ENCODE results near the gene MRPL18.

DNA sequence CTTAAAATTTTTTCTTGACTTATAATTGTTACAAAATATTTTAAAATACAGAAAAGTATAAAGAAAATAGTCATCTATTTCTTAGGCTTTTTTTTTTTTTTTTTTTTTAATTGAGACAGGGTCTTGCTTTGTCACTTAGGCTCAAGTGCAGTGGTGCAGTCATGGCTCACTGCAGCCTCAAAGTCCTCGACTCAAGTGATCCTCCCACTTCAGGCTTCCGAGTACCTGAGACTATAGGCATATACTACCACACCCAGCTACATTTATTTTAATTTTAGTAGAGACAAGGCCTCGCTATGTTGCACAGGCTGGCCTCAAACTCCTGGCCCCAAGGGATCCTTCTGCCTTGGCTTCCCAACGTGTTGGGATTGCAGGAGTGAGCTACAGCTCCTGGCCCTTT is 33.8 kb upstream of the MRPL18 start:
- TF ChIP-seq, protein P1, sequence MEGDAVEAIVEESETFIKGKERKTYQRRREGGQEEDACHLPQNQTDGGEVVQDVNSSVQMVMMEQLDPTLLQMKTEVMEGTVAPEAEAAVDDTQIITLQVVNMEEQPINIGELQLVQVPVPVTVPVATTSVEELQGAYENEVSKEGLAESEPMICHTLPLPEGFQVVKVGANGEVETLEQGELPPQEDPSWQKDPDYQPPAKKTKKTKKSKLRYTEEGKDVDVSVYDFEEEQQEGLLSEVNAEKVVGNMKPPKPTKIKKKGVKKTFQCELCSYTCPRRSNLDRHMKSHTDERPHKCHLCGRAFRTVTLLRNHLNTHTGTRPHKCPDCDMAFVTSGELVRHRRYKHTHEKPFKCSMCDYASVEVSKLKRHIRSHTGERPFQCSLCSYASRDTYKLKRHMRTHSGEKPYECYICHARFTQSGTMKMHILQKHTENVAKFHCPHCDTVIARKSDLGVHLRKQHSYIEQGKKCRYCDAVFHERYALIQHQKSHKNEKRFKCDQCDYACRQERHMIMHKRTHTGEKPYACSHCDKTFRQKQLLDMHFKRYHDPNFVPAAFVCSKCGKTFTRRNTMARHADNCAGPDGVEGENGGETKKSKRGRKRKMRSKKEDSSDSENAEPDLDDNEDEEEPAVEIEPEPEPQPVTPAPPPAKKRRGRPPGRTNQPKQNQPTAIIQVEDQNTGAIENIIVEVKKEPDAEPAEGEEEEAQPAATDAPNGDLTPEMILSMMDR (IDR thresholded peaks at IDR 0.05; ENCODE audit: insufficient read depth, low read length, poor library complexity, severe bottlenecking), result no peak
- no peak for TF ChIP-seq EZH2phosphoT487 (conservative IDR thresholded peaks at IDR 0.05; ENCODE audit: low read length)

All from SU-DHL-6 (cell line).